ENCODE measurements around the gene PLCG1.

Gene PLCG1

DNA sequence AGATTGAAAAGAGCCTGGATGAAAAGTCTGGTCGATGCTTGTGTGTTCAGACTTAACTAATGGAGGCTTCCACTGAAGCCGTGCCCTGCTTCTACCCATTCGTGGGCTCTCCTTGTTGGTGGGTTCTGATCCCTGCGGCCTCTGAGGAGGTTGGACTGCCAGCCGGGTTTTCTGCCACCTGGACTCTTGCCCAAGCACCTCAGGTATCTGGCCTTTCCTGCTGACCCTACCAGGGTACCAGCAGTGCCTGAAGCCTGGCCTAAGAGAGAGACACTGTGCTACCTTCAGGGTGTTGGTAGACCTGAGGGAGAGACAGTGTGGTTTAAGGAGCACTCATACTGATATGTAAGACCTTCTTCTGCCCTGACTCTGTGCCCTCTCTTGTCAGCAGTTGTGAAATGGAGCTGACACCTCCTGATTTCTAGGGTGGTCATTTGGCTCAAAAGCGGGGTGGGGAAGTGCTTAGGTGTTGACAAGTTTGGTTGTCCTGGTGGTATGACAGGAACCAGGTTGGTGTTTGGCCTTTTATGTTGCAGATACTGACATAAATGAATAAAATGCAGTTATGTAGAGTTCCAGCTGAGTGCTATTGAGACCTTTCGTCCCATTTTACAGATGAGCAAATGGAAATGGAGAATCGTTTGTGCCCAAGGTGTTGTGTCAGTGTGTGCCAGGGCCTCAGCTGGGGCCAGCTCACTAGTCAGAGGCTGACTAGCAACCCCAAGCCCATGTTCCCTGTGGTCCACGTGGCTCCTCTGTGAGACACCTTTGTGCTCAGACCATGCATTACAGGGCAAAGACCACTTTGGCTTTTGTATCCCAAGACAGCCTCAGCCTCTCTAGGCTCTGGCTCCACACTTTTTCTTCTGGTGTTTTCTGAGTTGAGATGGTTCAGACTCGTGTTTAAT lies 3.1 kb downstream of the PLCG1 start:
- DNase-seq (ENCODE audit: low read depth), result no peak
- no peak overlapping the region for H3K4me3 ChIP-seq (ENCODE audit: low read depth, low read length)

DNA sequence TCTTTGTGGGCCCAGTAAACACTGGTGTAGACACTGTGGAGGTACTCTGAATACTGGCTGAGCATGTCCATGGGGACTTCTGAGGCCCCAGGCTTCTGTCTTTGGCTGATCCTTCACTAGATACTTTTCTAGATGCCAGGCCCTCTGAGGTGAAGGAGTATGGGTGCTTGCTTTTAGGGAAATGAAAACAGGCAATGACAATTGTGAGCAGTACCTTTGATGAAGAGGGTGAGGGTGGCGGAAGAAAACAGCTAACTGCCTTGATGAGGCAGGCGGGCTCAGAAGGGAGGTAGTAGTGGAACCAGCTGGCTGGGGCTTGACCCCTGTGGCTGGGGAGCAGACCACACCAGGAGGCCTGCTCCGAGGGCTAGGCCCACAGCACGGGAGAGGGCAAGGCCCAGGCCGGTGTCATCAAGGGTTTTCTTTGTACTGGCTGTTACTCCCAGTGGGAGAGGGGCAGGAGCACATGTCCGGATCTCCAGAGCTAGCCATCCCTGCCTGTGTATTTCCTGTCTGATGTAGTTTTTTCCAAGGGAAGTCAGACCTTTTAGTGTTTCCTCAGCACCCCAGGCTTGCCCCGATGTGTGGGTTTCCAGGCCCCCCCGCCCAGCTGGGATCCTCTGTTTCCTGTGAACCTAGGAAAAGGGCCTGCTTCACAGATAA lies 3.9 kb downstream of the PLCG1 start:
- no peak overlapping the region for H3K4me3 ChIP-seq (ENCODE audit: low read depth, low read length)
- DNase-seq (ENCODE audit: low read depth), result no peak

DNA sequence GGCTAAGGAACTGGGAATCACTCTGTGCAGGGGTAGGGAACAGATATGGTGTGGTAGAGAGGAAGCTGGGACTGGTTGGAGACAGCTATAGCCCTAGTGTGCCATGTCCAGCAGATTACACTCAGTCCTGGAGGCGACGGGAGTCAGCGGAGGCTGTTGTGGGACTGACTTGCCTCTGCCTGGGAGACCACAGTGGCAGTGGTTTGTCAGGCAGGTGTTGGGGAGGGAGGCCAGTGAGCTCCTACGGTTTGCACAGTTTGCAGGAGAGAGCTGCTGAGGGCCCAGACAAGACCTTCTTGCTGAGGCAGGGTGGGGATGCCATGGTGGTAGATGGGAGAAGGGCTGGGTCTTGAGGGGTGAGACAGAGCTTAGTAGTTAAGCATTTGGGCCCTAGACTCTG lies 4.9 kb downstream of the PLCG1 start:
- no peak overlapping the region for H3K4me3 ChIP-seq (ENCODE audit: low read depth, low read length)
- no peak for DNase-seq (ENCODE audit: low read depth)

DNA sequence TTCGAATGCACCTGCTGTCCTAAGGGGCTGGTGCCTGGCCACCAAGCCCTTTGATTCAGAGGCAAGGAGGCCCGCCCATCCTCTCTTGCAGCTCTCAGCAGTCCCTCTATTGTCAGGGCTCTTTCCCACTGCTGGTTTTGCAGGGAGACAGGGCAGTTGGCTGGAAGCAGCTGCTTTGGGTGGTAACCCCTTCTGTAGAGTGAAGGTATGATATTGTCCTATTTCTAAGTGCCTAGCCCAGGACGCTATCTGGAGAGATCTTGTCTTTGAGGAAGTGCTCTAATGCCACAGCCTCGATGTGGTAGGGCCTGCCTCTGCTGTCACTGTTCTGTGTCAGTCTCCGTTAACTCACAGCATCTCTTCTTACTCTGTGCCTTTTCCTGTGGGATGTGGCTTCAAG lies 5.6 kb downstream of the PLCG1 start:
- no peak overlapping the region for H3K4me3 ChIP-seq (ENCODE audit: low read depth, low read length)
- no peak for DNase-seq (ENCODE audit: low read depth)

DNA sequence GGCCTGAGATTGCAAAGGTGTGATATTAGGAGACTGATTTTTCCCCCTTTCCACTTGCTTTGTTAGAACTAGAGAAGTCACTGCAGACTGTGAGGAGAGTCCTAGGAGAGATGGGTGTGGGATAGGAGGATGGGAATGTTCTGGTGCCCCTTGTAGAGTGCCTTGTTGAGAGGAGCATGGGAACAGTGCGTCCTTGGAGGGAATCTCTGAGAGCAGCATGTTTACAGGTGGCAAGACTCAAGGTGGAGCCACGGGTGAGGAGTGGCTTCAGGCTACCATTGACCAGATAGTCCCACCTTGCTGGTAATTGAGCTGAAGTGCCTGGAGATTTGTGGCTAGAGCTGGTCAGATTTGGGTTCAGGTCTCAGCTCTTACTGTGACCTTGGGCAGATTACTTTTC lies 6.0 kb downstream of the PLCG1 start:
- DNase-seq (ENCODE audit: low read depth), result no peak
- H3K4me3 ChIP-seq (ENCODE audit: low read depth, low read length), result no peak overlapping the region

DNA sequence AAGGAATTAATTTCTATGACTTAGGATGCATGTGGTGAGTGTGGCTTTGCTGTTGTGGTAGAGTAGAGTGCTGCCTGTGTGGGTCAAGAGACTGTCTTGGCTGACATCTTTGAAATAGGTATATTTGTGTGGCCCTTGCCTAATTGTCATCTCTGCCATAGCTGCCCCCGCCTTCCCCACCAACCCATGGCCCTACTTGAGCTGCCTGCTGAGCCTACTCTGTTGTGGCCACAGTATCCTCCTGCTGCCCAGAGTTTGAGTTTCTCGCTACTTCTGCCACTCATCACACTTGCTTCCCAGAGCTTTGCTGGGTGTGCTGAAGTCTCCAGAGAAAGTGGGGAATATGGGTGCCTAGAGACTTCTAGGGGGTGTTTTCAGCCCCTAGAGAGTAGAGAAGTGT lies 8.0 kb downstream of the PLCG1 start:
- H3K4me3 ChIP-seq (ENCODE audit: low read depth, low read length), result no peak overlapping the region
- DNase-seq (ENCODE audit: low read depth), result no peak

DNA sequence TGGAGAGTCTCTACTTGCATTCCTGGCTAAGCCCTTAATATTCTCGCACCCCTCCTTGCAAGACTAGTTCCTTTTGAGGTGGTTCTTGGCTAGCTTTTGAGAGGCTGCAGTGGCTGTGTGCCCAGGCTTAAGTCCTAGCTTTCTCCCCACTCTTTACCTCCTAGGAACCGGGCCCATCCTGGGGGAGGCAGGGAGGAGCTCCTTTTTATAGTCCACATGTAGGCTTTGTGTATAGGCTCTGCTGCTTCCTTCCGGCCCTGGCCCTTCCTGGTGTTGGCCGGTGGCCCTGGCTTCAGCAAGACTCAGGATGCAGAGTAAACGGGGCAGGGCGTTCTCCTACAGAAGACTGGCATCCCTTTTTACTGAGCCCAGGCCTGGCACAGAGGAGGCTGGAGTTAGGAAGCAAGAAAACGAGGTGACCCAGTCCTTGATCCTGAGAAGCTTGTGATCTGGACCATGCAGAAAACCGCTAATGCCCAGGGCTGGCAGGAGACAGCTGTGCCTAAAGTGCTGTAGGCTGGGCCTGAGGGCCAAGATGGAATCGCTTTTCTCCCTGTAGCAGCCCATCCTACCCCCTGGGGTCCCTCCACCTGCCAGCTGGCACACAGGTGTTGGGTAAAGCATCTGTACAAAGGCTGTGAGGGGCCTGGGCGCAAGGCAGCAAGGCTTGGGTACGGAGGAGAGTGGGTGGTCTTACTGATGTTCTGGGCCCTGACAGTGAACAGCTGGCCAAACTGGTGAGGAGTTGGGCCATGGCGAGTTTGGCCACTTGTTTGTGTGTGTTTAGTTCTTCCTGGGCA lies 8.7 kb downstream of the PLCG1 start:
- H3K4me3 ChIP-seq (ENCODE audit: low read depth, low read length), result no peak overlapping the region
- no peak for DNase-seq (ENCODE audit: low read depth)

DNA sequence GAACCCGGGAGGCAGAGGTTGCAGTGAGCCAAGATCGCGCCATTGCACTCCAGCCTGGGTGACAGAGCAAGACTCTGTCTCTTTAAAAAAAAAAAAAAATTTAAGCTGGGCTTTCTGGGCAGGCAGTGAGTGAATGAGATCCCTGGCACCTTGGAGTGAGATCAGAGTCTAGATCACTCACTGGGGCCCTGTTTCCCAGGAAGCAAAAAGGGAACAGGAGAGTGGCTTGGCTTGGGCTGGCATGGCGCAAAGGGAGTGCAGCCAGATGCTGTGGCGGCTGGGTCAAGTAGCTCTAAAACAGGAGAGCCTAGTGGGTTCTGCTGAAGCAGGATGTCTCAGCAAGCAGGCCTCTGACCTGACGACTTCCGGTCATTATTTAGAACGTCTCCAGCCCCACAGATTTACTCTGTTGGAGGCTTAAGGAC lies 10.4 kb downstream of the PLCG1 start:
- DNase-seq (ENCODE audit: low read depth), result no peak
- no peak overlapping the region for H3K4me3 ChIP-seq (ENCODE audit: low read depth, low read length)

DNA sequence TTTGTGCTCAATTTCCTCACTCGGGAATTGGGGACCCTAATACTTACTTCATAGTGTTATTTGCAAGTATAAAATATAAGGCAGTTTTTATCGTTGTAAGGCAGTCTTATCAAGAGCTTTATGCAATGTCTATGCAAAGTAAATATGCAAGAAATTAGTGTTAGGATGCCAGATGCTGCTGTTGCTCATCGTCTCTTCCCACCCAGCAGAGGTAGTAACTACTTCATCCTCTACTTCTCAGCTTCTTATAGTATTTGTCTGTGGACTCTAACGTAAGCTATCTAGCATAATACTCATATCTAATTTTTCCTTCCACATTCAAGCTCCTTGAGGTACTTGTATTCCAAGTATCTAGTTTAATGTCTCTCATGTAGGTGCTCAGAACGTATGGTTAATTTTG lies 11.6 kb downstream of the PLCG1 start:
- DNase-seq (ENCODE audit: low read depth), result no peak
- H3K4me3 ChIP-seq (ENCODE audit: low read depth, low read length), result no peak overlapping the region

DNA sequence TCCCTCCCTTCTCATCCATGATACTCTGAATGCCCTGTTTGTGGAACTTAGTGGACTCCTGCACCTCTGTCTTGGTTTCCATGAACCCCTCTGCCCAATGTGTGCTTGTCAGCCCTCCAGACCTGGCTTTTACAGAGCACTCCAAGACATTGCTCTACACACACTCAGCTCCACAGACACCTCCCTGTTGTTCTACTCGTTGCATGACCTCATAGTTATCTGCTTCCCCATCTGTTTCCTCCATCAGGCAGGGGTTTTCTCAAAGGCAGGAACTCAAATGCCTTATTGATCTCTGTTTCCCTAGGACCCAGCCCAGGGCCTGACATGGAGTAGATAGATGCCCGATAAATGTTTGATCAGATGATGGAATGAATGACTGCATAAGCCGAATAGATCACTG lies 13.3 kb downstream of the PLCG1 start:
- no peak overlapping the region for H3K4me3 ChIP-seq (ENCODE audit: low read depth, low read length)
- DNase-seq (ENCODE audit: low read depth), result no peak

DNA sequence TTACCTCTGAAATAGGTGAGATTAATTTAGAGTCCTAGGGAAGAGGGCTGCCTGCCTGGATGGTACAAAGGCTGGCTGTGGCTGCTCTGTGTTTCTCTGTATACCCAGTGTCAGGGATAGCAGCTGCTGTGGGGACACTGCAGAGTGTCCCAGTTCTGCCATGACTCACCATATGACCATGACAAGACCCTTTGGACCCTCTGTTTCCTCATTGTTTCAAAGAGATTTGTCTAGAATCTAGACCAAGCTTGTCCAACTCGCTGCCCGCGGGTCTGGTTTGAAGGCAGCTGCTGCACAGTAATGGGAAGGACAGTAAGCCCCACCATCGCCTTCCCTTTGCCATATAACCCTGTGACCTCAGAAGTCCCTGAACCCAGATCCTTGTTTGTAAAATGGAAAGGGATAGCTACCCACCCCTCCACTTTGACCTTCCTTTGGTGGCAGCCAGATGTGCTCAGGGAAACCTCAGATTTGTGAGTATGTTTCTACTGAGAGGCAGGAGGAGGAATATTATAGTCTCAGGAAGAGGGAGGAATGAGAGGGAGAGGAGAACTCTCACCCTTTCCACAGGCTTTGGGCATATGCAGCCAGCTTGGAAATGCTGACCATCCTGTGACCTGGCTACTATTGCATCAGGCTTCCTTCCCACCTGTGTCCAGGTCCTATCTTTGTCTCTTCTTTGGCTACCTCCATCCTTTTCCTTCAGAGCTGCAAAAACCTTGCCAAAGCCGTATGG lies 14.0 kb downstream of the PLCG1 start:
- no peak overlapping the region for H3K4me3 ChIP-seq (ENCODE audit: low read depth, low read length)
- no peak for DNase-seq (ENCODE audit: low read depth)

DNA sequence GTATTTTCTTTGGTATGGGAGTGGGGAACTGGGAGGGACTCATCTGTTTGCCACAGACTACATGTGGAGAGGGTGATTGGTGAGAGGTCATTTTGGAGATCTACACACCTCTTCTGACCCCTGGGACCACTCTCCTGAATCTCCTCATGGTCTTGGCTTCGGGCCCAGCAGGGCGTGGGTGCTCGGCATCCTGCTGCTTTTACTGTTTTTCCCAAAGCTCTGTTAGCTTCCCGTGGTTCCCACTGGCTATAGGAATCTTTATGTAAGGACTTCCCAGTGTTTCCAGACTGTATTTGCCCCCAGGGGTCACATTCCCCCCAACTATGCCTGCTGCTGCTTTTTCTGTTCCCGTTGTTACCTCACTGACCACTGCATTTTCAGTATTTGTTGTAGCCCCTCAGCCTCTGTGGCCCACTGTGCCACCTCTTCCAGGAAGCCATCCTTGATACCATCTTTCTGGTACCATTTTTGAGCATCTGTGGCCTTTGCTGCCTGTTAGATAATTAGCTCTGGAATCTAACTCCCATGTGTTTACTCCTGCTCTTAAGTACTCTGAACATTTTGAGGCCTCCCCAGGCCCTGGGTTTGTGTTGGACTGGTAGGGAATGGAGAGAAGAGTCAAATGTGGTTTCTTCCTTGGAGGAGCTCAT lies 14.9 kb downstream of the PLCG1 start:
- DNase-seq (ENCODE audit: low read depth), result no peak
- H3K4me3 ChIP-seq (ENCODE audit: low read depth, low read length), result no peak overlapping the region

DNA sequence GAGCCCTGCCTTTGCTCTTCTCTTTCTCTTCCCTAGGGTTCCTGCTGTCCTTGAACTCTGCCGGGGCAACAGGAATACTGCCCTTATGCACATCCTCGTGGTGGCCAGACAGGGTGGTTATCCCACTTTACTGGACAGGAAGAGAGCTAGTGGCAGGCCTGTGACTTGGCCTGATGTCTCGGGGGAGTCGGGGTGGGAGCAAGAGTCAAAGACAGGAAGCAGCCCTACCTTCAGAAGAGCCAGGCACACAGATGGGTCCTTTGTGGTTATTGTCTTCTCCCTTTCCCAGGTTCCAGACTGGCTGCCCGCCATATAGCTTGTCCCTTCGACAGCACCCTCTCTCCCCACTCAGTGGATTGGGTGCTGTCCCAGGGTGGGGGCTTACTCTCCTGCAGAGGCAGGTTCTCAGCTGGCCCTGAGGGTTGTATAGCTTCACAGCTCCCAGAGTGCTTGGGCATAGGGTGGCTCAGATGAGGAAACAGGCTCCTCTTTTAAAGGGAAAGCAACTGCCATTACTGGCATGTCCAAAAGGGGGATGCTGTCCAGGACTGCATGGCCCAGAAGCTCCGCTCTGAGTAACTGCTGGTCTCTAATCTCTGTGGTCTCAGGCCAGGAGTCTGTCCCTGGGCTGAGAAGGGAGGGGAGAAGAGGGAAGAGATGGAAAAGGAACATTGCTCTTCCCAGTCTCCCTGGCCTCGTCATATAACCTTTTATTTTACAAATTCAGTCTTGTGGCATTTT lies 17.3 kb downstream of the PLCG1 start:
- DNase-seq (ENCODE audit: low read depth), result no peak
- no peak overlapping the region for H3K4me3 ChIP-seq (ENCODE audit: low read depth, low read length)

DNA sequence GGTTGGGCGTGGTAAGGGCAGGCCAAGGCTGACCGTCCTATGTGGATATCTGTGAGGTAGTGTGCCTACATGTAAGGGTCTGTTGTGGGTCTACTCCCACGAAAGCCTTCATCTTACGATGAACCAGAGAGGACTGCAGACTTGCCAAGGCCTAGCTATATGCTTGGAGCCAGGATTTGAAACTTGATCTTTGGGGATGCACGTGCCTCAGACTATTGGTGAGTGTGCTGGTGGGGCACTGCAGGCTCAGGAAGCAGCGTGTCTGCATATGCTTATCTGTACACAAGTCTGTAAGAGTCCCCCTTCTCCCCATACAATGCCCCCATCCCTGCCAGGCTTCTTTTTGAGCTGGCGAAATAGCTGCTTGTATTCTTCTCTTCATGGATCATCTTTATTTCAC lies 17.9 kb downstream of the PLCG1 start:
- H3K4me3 ChIP-seq (ENCODE audit: low read depth, low read length), result no peak overlapping the region
- DNase-seq (ENCODE audit: low read depth), result no peak

DNA sequence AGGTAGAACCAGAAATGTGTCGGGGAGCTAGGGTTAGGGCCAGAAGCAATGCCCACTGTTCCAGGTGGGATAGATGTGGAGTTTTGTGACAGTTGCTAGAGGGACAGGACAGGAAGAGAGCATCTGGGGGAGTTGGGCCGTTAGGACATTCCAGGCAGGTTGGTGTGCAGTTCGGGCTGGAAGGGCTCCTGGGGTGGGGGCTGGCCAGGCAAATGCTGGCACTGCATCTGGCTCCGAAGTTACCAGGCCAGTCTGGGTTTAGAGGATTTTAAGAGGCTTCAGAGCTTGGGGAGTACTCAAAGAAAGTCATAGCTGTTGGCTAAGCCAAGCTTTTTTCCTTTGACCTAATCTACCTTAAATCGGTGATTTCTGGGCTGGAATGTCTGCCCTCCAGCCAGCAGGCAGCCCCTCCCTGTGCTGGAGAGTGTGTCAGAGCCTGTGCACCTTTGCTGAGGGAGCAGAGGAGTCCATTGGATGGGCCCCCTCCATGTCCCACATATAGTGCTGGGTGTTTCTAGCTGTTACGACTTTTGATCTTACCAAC lies 20.8 kb downstream of the PLCG1 start:
- no peak overlapping the region for H3K4me3 ChIP-seq (ENCODE audit: low read depth, low read length)
- DNase-seq (ENCODE audit: low read depth), result no peak

DNA sequence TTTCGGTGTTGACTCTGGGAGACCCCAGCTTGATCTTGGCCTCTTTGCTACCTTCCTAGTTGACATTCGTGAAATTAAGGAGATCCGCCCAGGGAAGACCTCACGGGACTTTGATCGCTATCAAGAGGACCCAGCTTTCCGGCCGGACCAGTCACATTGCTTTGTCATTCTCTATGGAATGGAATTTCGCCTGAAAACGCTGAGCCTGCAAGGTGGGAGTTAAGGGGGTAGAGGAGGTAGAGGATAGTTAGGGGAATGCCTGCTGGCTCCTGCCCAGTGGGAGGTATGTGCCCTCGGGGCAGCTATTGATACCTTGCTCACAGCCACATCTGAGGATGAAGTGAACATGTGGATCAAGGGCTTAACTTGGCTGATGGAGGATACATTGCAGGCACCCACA lies 22.2 kb downstream of the PLCG1 start:
- H3K4me3 ChIP-seq (ENCODE audit: low read depth, low read length), result no peak overlapping the region
- no peak for DNase-seq (ENCODE audit: low read depth)

DNA sequence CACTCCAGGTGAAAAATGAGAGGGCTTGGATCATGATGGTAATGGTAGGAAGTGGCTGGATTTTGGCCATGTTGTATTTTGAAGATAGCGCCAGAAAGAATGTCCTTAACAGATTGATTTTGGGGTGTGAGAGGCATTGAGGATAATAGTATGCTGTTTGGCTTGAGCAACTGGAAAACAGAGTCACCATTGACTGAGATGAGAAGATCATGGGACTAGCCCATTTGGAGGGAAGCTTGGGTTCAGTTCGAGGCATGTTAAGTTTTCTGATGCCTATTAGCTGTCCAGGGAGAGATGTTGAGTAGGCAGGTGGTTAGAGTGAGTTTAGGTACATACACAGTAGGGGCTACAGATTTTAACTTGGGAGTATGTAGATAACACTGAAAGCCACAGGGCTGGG lies 23.3 kb downstream of the PLCG1 start:
- DNase-seq (ENCODE audit: low read depth), result no peak
- H3K4me3 ChIP-seq (ENCODE audit: low read depth, low read length), result no peak overlapping the region

DNA sequence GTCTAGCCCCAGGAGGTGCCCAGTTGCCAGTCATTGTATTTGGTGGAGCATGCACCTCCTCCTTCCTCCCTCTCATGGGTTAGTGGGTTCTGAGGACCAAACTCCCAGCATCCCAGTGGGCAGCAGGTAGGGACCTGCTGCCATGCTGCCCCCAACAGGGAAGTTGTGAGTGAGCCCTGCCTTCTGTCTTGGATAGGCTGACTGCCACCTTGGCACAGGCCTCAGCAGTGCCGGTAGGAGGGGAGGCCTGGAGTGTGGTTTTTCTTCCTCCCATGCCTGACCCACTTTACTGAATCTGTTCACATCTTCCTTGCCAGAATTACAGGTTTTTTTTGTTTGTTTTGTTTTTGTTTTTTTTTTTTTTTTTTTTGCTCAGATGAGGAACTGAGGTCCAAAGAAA lies 24.5 kb downstream of the PLCG1 start:
- no peak overlapping the region for H3K4me3 ChIP-seq (ENCODE audit: low read depth, low read length)
- no peak for DNase-seq (ENCODE audit: low read depth)
